Stimulated activated naive CD8-positive, alpha-beta T cell treated with anti-CD3 and anti-CD28 coated beads, Interleukin-15, amount 100 ng/mL, for 72 hours (primary cell): ENCODE measurements around the gene FLT3.

ENCODE experiments used
- ATAC-seq: fragments of 150-1000 bp; cut with Tn5 transposase; 2 replicates; pipeline ENCODE4 v1.10.0; 2021; ENCODE audit warnings: mild to moderate bottlenecking, moderate library complexity
- DNase-seq, 2 donors: peaks; one replicate each; pipeline ENCODE4 v3.0.0; 2021 to 2022
- H3K27ac Mint-ChIP-seq, 2 donors: one replicate each; pipeline ENCODE4 v1.8.0; 2022; ENCODE audit warnings: mild to moderate bottlenecking in 2 of 2, mixed read lengths in 2 of 2, moderate library complexity in 2 of 2
- H3K27me3 Mint-ChIP-seq: one replicate; pipeline ENCODE4 v1.8.0; 2022; ENCODE audit warnings: mixed read lengths
- H3K4me1 Mint-ChIP-seq: one replicate; pipeline ENCODE4 v1.8.0; 2022; ENCODE audit warnings: mild to moderate bottlenecking, mixed read lengths
- H3K4me3 Mint-ChIP-seq, 2 donors: one replicate each; pipeline ENCODE4 v1.8.0; 2022; ENCODE audit warnings: mild to moderate bottlenecking in 2 of 2, mixed read lengths in 2 of 2, moderate library complexity in 1 of 2
- H3K9me3 Mint-ChIP-seq, 2 donors: one replicate each; pipeline ENCODE4 v1.8.0; 2022; ENCODE audit warnings: mixed read lengths in 2 of 2

FLT3 gene

GRCh38 chr13:28058866-28059613, 41.3 kb downstream of the FLT3 start:
- no peak overlapping the region for H3K27ac Mint-ChIP-seq
- H3K27me3 Mint-ChIP-seq: peaks cover 21% of the 10 kb centered on the region
- ATAC-seq: peak; percentile 66
- DNase-seq: peak; percentile 12 to 29
- H3K9me3 Mint-ChIP-seq: no peaks in the 10 kb centered on the region
- no peak overlapping the region for H3K4me3 Mint-ChIP-seq
- H3K4me1 Mint-ChIP-seq: no peaks in the 10 kb centered on the region

- ATAC-seq (no peak), DNase-seq (no peak)
- H3K9me3 Mint-ChIP-seq: no peaks in the 10 kb centered on the region
- H3K4me1 Mint-ChIP-seq: no peaks in the 10 kb centered on the region
- H3K27ac Mint-ChIP-seq: no peak overlapping the region
- H3K4me3 Mint-ChIP-seq: no peak overlapping the region
- peaks cover 21% of the 10 kb centered on the region for H3K27me3 Mint-ChIP-seq
These were observed 43.2 kb downstream of the FLT3 start for GRCh38 chr13:28056970-28057712.

DNA sequence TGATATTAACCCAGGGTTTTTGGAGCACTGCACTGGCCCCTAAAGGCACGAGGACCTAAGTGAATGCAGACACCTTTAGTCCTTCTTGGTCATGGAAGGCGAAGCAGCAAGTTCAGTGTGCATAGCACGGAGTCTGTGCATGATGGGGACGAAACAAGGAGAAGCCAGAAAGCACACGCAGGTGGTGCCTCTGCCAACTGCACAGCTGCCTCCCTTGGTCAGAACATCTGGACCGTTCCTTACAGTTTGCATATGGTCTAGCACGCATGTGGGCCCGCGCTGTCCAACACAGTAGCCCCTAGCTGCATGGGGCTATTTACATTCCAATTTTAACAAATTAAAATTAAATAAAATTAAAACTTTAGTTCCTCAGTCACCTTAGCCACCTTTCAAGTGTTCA, 44.0 kb downstream of the FLT3 start:
- Mint-ChIP-seq H3K4me1 (no peaks in the 10 kb centered on the region), H3K27me3 (peaks cover 21% of the 10 kb centered on the region), H3K27ac (no peak overlapping the region), H3K4me3 (no peak overlapping the region), H3K9me3 (no peaks in the 10 kb centered on the region)
- ATAC-seq (no peak), DNase-seq (no peak)

DNA sequence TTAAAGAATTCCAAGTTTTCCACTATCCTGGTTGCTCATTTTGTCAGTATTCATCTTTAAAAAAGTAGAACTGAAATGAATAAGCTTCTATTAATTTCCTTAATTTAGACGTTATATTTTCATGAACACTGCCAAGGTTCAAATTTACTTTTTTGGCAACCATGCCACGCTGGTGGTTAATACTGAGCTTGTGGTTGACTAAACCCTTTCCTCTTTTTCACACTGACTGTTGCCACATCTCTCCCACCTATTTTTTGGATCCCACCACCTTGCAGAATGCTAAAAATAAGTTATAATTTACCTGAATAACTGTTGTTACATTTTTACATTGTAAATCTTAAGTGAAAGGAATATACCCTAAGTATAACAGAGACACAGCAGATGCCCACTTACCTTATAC, 45.0 kb downstream of the FLT3 start:
- H3K27me3 Mint-ChIP-seq: peaks cover 21% of the 10 kb centered on the region
- no peaks in the 10 kb centered on the region for H3K4me1 Mint-ChIP-seq
- DNase-seq (no peak), ATAC-seq (no peak)
- H3K27ac Mint-ChIP-seq: peak overlapping the region in 1 of 2 donors; percentile 20
- H3K9me3 Mint-ChIP-seq: no peaks in the 10 kb centered on the region
- H3K4me3 Mint-ChIP-seq: no peak overlapping the region

DNA sequence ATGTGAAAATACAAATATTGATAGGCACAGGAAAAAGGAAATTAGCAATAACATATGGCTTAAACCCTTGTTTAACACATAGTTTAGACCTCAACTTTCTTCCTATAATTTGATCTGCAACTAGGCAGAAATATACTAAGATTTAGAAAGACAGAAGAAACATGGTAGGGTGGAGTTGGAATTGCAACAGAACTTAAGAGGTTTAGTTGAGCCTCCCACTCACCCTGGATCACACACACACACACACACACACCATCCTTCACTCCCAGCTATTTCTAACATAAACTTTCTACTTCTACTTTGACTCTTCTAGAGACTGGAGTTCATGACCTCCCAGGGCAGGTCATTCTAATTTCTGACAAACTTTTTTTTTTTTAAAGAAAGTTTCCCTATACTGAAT, 47.4 kb downstream of the FLT3 start:
- no peaks in the 10 kb centered on the region for H3K9me3 Mint-ChIP-seq
- no peak for ATAC-seq
- peaks cover 4% of the 10 kb centered on the region for H3K4me1 Mint-ChIP-seq
- peaks cover 27% of the 10 kb centered on the region for H3K27me3 Mint-ChIP-seq
- no peak overlapping the region for H3K4me3 Mint-ChIP-seq
- peak overlapping the region in 1 of 2 donors; percentile 42 for H3K27ac Mint-ChIP-seq
- DNase-seq: no peak

- no peak for DNase-seq
- no peak overlapping the region for H3K27ac Mint-ChIP-seq
- no peak overlapping the region for H3K4me3 Mint-ChIP-seq
- H3K27me3 Mint-ChIP-seq: peaks cover 14% of the 10 kb centered on the region
- ATAC-seq: no peak
- peaks cover 7% of the 10 kb centered on the region for H3K4me1 Mint-ChIP-seq
- H3K9me3 Mint-ChIP-seq: no peaks in the 10 kb centered on the region
These were observed 50.2 kb downstream of the FLT3 start for GRCh38 chr13:28049880-28050875.

- H3K27ac Mint-ChIP-seq: no peak overlapping the region
- H3K4me3 Mint-ChIP-seq: no peak overlapping the region
- peaks cover 7% of the 10 kb centered on the region for H3K4me1 Mint-ChIP-seq
- DNase-seq (no peak), ATAC-seq (no peak)
- H3K9me3 Mint-ChIP-seq: no peaks in the 10 kb centered on the region
- peaks cover 6% of the 10 kb centered on the region for H3K27me3 Mint-ChIP-seq
These were observed 51.2 kb downstream of the FLT3 start for GRCh38 chr13:28049215-28049614.

DNA sequence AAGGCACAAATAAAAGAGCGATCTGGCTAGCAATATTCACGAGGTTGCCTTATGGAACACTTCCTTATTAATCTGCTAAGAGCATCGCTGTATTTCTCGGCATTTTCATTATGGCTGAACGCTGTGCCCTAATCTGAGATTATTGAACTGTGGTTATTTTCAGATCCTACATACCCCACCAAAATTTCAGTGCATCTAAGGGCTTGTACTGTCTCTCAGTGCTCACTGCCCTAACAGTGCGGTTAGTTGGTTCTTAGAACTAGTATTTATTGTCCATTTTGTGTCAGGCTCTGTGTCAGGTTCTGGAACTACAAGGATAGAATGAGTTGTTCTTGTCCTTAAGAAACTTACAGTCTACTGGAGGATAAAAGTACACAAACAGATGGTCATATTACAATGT, 51.6 kb downstream of the FLT3 start:
- Mint-ChIP-seq H3K9me3 (no peaks in the 10 kb centered on the region), H3K27ac (no peak overlapping the region), H3K4me1 (peaks cover 7% of the 10 kb centered on the region), H3K4me3 (no peak overlapping the region), H3K27me3 (peaks cover 6% of the 10 kb centered on the region)
- DNase-seq (no peak), ATAC-seq (no peak)

DNA sequence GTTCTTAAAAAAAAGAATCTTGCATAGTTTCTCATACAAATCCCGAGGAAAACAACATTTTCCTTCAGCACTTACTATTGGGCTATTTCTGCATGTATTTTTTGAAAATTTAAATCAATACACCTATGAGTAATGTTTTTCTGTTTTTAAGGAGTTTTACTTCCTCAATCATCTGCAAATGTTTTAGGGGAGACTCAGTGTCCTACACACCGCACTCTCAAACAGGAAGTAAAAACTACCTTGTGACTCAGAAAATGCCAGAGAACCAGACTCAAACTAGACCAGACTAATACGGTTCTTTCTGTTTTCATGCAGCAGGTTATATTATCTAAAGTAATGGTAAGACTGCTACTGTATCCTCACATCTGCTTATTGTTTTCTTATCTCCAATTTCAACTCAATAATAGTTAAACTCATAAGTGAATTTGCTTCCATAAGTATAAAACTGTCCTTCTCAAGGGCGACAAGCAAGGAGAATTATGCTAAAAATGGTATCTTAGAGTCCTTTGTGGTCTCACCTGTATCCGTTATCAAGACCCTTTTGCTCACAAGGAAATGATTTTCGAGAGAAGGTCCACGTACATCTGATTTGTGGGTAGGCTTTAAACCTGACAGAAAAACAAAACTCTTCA, 52.5 kb downstream of the FLT3 start:
- Mint-ChIP-seq H3K27me3 (peaks cover 9% of the 10 kb centered on the region), H3K4me1 (peaks cover 7% of the 10 kb centered on the region), H3K27ac (peak overlapping the region in 1 of 2 donors; percentile 19), H3K4me3 (no peak overlapping the region), H3K9me3 (no peaks in the 10 kb centered on the region)
- DNase-seq (no peak), ATAC-seq (peak; percentile 86)

DNA sequence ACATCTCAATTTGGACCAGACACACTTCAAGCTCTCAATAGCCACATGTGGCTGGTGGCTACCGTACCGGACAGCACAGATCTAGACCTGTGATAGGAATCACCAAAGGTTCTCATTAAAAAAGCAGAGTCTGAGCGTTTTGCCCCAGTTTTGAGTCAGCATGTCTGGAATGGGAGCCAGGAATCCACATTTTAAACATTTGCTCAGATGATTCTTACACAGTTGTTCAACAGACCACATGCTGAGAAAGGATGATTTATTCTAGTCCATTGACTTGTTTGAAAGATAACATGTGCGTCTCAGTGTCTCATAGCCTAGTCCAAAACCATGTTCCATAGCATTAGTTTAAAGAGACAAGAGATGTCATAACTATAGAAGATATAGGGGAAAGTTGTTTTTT, 53.4 kb downstream of the FLT3 start:
- Mint-ChIP-seq H3K27me3 (peaks cover 13% of the 10 kb centered on the region), H3K4me3 (no peak overlapping the region), H3K4me1 (peaks cover 7% of the 10 kb centered on the region), H3K27ac (peak overlapping the region in 1 of 2 donors; percentile 12), H3K9me3 (no peaks in the 10 kb centered on the region)
- ATAC-seq (no peak), DNase-seq (no peak)

DNA sequence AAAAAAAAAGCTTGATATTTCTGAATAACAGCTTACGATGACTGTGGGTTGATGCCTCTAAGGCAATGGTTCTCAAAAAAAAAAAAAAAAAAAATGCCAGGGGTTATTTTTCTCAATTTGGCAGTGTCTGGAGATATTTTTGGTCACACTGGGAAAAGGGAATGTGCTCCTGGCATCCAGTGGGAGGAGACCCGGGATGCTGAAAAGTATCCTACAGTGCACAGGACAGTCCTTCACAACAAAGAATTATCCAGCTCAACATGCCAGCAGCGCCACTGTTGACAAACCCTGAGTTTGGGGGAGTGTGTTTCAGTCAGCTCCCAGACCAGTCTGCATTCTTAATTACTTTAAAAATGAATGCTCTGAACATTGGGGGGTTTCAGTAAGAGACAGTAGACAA, 54.5 kb downstream of the FLT3 start:
- Mint-ChIP-seq H3K27ac (no peak overlapping the region), H3K4me3 (no peak overlapping the region), H3K27me3 (peaks cover 13% of the 10 kb centered on the region), H3K9me3 (no peaks in the 10 kb centered on the region), H3K4me1 (peaks cover 7% of the 10 kb centered on the region)
- ATAC-seq (no peak), DNase-seq (no peak)

DNA sequence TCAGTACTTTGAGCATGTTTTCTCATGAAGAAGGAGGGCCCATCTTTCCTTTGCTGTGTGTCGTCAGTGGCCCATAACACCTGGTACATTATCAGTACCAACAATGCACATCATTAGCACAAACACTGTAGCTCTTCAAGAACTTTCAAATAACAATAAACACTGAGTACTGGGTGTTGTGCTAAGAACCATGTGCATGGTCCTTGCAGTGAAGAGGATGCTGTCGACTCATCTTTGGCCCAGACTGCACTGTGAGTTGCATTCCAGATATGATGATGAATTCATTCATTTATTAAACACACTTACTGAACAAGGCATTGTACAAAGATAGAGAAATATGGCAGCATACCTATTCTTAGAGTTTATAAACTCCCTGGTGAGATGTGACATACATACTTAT, 55.8 kb downstream of the FLT3 start:
- DNase-seq: no peak

GRCh38 chr13:28043224-28043623, 57.2 kb downstream of the FLT3 start:
- Mint-ChIP-seq H3K27ac (peak overlapping the region in 1 of 2 donors; percentile 54), H3K9me3 (no peaks in the 10 kb centered on the region), H3K4me1 (peaks cover 6% of the 10 kb centered on the region), H3K4me3 (no peak overlapping the region), H3K27me3 (peaks cover 15% of the 10 kb centered on the region)
- DNase-seq: no peak
- no peak for ATAC-seq

More for the DNA sequence above, 55.8 kb downstream of the FLT3 start:
- Mint-ChIP-seq H3K4me1 (peaks cover 7% of the 10 kb centered on the region), H3K9me3 (no peaks in the 10 kb centered on the region), H3K4me3 (no peak overlapping the region), H3K27me3 (peaks cover 13% of the 10 kb centered on the region), H3K27ac (no peak overlapping the region)
- ATAC-seq: no peak

- Mint-ChIP-seq H3K27me3 (peaks cover 15% of the 10 kb centered on the region), H3K9me3 (no peaks in the 10 kb centered on the region), H3K4me1 (no peaks in the 10 kb centered on the region), H3K27ac (no peak overlapping the region), H3K4me3 (no peak overlapping the region)
- DNase-seq: no peak
- ATAC-seq: no peak
These were observed 58.9 kb downstream of the FLT3 start for GRCh38 chr13:28041501-28041900.

DNA sequence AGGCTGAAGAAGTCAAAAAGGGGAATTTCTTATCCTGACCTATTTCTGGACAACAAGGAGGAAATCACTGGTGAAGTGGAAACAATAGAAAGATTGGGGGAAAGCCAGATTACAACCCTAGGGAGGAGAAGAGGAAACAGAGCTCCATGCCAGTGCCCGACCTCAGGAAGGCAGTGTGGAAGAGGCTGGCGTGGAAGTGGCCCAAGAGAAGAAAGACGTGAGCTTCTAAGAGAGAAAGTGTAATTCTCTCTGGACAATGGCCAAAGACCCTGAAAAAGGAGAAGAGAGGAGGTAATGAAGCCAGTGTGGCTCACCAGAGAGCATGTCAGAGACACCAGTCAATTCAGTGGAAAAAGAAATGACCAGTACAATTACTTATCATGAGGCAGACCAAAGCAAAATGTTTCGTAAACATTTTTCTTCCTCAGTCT, 59.3 kb downstream of the FLT3 start:
- Mint-ChIP-seq H3K27ac (no peak overlapping the region), H3K4me3 (no peak overlapping the region), H3K4me1 (no peaks in the 10 kb centered on the region), H3K27me3 (peaks cover 15% of the 10 kb centered on the region), H3K9me3 (no peaks in the 10 kb centered on the region)
- ATAC-seq: no peak
- no peak for DNase-seq
